Breast epithelium (tissue), 4 donors: ENCODE measurements around the gene MRTFB. TPM values are rescaled to one million over a fixed set of nuclear protein-coding genes. Genes with fewer than 3 reads are reported as not detected.
A peak's percentile ranks its signal among the peaks of the same experiment; 100 is the strongest.

Experiments used
- DNase-seq, 2 donors: peaks; one replicate each; pipeline ENCODE4 v3.0.0-alpha.2; 2019; ENCODE audit warnings: low spot score in 2 of 2
- H3K27ac ChIP-seq, 2 donors: fragments of 200-600 bp; sonication (generic) in 1 of 2; one replicate each; pipeline ENCODE4 v1.5.1; 2016 to 2019; ENCODE audit warnings: mild to moderate bottlenecking in 1 of 2
- H3K27me3 ChIP-seq, 2 donors: fragments of 200-600 bp; sonication (generic) in 1 of 2; one replicate each; pipeline versions ENCODE4 v1.5.1 to v1.6.0; 2017 to 2019; ENCODE audit warnings: control low read depth in 1 of 2, mild to moderate bottlenecking in 1 of 2
- H3K36me3 ChIP-seq: fragments of 200-600 bp; one replicate; pipeline ENCODE4 v1.5.1; 2019
- H3K4me1 ChIP-seq, 2 donors: fragments of 200-600 bp; sonication (generic); one replicate each; pipeline ENCODE4 v1.5.1; 2016 to 2019; ENCODE audit warnings: control low read depth in 1 of 2
- H3K4me3 ChIP-seq, 3 donors: fragments of 200-600 bp; sonication (generic); 1 replicate in 2 of 3; 2 replicates in 1 of 3; pipeline ENCODE4 v1.5.1; 2016 to 2019; ENCODE audit warnings: mild to moderate bottlenecking in 3 of 3, moderate library complexity in 2 of 3
- H3K9me3 ChIP-seq, 2 donors: fragments of 200-600 bp; sonication (generic) in 1 of 2; one replicate each; pipeline ENCODE4 v1.5.1; 2016 to 2019; ENCODE audit warnings: control low read depth in 1 of 2
- POLR2A ChIP-seq: fragments of 450-650 bp; IDR thresholded peaks from one replicate; pipeline ENCODE4 v1.6.1; 2016; ENCODE audit warnings: antibody characterized with exemption, mild to moderate bottlenecking, moderate library complexity
- POLR2AphosphoS5 ChIP-seq, 3 donors: sonication (generic); formaldehyde crosslinking; IDR thresholded peaks; one replicate each; pipeline ENCODE4 v1.6.1; 2017; ENCODE audit warnings: antibody characterized with exemption in 3 of 3
- intact Hi-C: fragments of 100-400 bp; cut with DNase I; formaldehyde crosslinking; loops from one replicate; pipeline ENCODE4 v1.15.1; 2023; ENCODE audit warnings: low total_unique reads
- total RNA-seq, 3 donors: library from RNA; depleted of rRNA; stranded (reverse); fragments of >200 nt; gene quantifications; one replicate each; pipeline ENCODE4 v1.1.0, GENCODE V29; 2016
- TF ChIP-seq, protein P1 (sequence below), 3 donors: fragments of 450-650 bp; IDR thresholded peaks; one replicate each; pipeline ENCODE4 v1.5.1; 2016 to 2017; ENCODE audit warnings: antibody characterized with exemption in 3 of 3, mild to moderate bottlenecking in 3 of 3, moderate library complexity in 3 of 3

Gene MRTFB
- total RNA-seq, 3 donors from 2014 or later: 49.9 to 115 (median 83.6) TPM

DNA sequence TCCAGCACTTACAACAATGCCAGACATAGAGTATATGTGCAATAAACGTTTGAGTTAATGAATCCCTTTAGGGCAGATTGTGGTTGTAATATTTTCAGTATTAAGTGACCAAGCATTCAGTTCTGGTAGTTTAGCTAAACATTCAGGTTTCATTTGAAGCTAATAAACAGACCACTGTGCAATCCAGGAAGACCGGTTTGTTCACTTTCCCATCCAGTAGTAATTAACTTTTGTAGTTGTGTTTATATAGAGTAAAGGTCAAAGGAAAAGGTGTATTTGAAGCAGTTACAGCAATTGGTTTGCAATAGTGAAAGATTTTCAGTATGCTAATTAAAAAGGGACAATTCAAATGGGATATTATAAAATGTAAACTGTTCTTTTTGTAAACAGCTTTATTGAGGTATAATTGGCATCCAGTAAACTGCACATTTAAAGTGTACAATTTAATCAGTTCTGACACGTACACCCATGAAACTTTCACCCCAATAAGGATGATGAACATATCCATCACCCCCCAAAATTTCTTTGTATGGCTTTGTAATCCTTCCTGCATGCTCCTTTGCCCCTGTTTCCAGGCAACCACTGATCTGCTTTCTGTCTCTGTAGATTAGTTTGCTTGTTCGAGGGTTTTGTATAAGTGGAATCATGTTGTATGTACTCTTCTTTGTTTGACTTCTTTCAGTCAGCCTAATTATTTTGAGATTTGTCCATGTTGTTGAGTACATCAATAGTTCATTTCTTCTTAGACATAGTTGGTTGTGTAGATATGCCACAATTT is 26.3 kb downstream of the MRTFB start:
- Histone ChIP-seq H3K4me3 (peak overlapping the region in 1 of 3 donors; percentile 10), H3K27ac (peak overlapping the region; percentile 79 to 83), H3K4me1 (peaks cover 0 to 36% of the 10 kb centered on the region in 2 donors), H3K27me3 (no peaks in the 10 kb centered on the region), H3K36me3 (no peaks in the 10 kb centered on the region), H3K9me3 (no peaks in the 10 kb centered on the region)
- DNase-seq: peak in 1 of 2 donors; percentile 56
- intact Hi-C loops: no loop called here
- TF ChIP-seq, protein P1, sequence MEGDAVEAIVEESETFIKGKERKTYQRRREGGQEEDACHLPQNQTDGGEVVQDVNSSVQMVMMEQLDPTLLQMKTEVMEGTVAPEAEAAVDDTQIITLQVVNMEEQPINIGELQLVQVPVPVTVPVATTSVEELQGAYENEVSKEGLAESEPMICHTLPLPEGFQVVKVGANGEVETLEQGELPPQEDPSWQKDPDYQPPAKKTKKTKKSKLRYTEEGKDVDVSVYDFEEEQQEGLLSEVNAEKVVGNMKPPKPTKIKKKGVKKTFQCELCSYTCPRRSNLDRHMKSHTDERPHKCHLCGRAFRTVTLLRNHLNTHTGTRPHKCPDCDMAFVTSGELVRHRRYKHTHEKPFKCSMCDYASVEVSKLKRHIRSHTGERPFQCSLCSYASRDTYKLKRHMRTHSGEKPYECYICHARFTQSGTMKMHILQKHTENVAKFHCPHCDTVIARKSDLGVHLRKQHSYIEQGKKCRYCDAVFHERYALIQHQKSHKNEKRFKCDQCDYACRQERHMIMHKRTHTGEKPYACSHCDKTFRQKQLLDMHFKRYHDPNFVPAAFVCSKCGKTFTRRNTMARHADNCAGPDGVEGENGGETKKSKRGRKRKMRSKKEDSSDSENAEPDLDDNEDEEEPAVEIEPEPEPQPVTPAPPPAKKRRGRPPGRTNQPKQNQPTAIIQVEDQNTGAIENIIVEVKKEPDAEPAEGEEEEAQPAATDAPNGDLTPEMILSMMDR (IDR thresholded peaks at IDR 0.05): no peak
- no peak for TF ChIP-seq POLR2A
- peak in 2 of 3 donors; percentile 36 to 54 for TF ChIP-seq POLR2AphosphoS5 (IDR thresholded peaks at IDR 0.05)

DNA sequence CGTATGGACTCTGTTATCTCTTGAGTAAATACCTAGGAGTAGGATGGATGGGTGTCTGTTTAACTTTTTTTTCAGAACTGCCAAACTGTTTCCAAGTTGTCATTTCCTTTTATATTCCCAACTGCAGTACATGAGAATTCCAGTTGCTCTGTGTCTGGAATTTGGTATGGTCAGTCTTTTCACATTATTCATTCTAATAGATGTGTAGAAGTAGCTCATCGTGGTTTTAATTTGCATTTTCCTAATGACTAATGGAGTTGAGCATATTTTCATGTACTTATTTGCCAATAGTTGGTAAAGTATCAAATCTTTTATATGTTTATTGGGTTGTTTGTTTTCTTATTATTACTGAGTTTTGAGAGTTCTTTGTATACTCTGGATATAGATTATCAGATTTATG is 27.0 kb downstream of the MRTFB start:
- H3K4me1 ChIP-seq: peaks cover 0 to 36% of the 10 kb centered on the region in 2 donors
- H3K9me3 ChIP-seq: no peaks in the 10 kb centered on the region
- DNase-seq: no peak
- H3K27ac ChIP-seq: peak overlapping the region; percentile 79 to 83
- no peak for TF ChIP-seq POLR2A
- TF ChIP-seq, protein P1 (IDR thresholded peaks at IDR 0.05): no peak
- TF ChIP-seq POLR2AphosphoS5 (IDR thresholded peaks at IDR 0.05): no peak
- peak overlapping the region in 1 of 3 donors; percentile 10 for H3K4me3 ChIP-seq
- H3K36me3 ChIP-seq: no peaks in the 10 kb centered on the region
- no peaks in the 10 kb centered on the region for H3K27me3 ChIP-seq
- intact Hi-C loops: no loop called here

DNA sequence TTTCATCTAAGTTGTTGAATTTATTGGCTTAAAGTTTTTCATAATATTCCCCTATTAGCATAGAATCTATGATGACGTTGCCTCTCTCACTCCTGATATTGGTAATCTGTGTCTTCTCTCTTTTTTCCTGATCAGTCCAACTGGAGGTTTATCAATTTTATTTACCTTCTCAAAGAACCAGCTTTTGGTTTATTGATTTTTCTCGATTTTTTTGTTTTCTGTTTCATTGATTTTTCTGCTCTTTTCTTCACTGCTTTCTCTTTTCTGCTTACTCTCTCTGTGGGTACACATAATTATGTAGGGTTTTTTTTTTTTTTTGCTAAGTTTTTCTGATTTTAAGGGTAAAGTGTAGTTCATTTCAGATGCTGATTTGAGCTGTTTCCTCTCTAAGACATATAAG is 29.7 kb downstream of the MRTFB start:
- no peak for TF ChIP-seq POLR2AphosphoS5 (IDR thresholded peaks at IDR 0.05)
- TF ChIP-seq POLR2A: no peak
- TF ChIP-seq, protein P1 (IDR thresholded peaks at IDR 0.05): no peak
- peak overlapping the region; percentile 73 to 83 for H3K27ac ChIP-seq

DNA sequence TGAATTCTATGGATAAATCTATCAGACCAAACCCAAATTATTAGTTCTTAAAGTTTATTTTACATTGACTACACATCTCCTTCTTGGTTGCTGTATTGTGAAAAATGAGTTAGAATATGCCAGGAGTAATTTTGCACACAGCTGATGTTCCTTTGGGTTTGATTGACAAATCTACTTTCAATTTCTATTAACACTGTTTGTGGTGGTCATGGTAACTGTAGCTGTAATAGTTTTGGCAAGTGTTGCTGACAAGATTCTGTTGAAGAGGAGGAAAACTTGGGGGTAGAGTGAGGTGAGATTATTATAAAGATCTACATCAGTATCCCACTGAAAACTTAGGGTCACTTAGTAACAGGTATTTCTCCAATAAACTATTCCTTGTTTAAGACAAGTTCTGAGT is 30.3 kb downstream of the MRTFB start:
- intact Hi-C loops: no loop called here
- peaks cover 0 to 33% of the 10 kb centered on the region in 2 donors for H3K4me1 ChIP-seq
- H3K27me3 ChIP-seq: no peaks in the 10 kb centered on the region
- H3K9me3 ChIP-seq: no peaks in the 10 kb centered on the region
- TF ChIP-seq, protein P1 (IDR thresholded peaks at IDR 0.05): no peak
- no peak for TF ChIP-seq POLR2AphosphoS5 (IDR thresholded peaks at IDR 0.05)
- TF ChIP-seq POLR2A: no peak
- no peaks in the 10 kb centered on the region for H3K36me3 ChIP-seq
- H3K4me3 ChIP-seq: no peak overlapping the region
- H3K27ac ChIP-seq: peak overlapping the region; percentile 73 to 83
- DNase-seq: no peak

More for the DNA sequence above, 29.7 kb downstream of the MRTFB start:
- H3K27me3 ChIP-seq: no peaks in the 10 kb centered on the region
- no peaks in the 10 kb centered on the region for H3K36me3 ChIP-seq
- no peak for DNase-seq
- peaks cover 0 to 35% of the 10 kb centered on the region in 2 donors for H3K4me1 ChIP-seq
- H3K9me3 ChIP-seq: no peaks in the 10 kb centered on the region
- intact Hi-C loops: no loop called here
- H3K4me3 ChIP-seq: no peak overlapping the region
